Caco-2 (cell line): Measurements from ENCODE around the gene TTPAL. TPM values are rescaled to one million over a fixed set of nuclear protein-coding genes. Genes with fewer than 3 reads are reported as not detected.
A peak's percentile ranks its signal among the peaks of the same experiment; 100 is the strongest.

Experiments used
- BruUV-seq: library from RNA; stranded (reverse); fragments of 400-500 nt; replicated peaks from 2 replicates; lab custom pipeline; 2021; lab: Mats Ljungman, UMichigan
- CTCF ChIA-PET: fragments of 300-600 bp; sonication (Branson Sonifier 250); formaldehyde crosslinking; loops from one replicate; lab custom pipeline; 2022; ENCODE audit warnings: antibody characterized with exemption; lab: Charles Lee
- POLR2A ChIA-PET: fragments of 300-600 bp; sonication (Branson Sonifier 250); formaldehyde crosslinking; loops from one replicate; lab custom pipeline; 2022; ENCODE audit warnings: antibody characterized with exemption; lab: Charles Lee
- DNase-seq, 2 experiments: peaks; one replicate each; pipeline versions ENCODE4 v3.0.0 to v3.0.0-alpha.2; 2020 to 2022
- H3K27me3 ChIP-seq: replicated peaks from 2 replicates; pipeline ENCODE4 v1.6.0; 2011; ENCODE audit warnings: low read length; ENCODE audit not compliant: control insufficient read depth, insufficient read depth
- H3K36me3 ChIP-seq: 2 replicates; pipeline ENCODE4 v1.5.1; 2011; ENCODE audit warnings: low read length; ENCODE audit not compliant: control insufficient read depth, insufficient read depth
- H3K4me1 ChIP-seq: fragments of 250-450 bp; sonication (Bioruptor Pico); 2 replicates; pipeline ENCODE4 v1.5.1; 2020; ENCODE audit warnings: mild to moderate bottlenecking
- H3K4me3 ChIP-seq: 2 replicates; pipeline ENCODE4 v1.5.1; 2011; ENCODE audit warnings: low read depth, mild to moderate bottlenecking, control low read depth, low read length
- H3K9me3 ChIP-seq: fragments of 250-450 bp; sonication (Bioruptor Pico); 2 replicates; pipeline ENCODE4 v1.5.1; 2020; ENCODE audit warnings: mild to moderate bottlenecking, moderate library complexity
- H3K27ac Mint-ChIP-seq: one replicate; pipeline ENCODE4 v1.8.0; 2022; ENCODE audit warnings: mixed read lengths; ENCODE audit not compliant: unreplicated experiment
- H3K27me3 Mint-ChIP-seq: one replicate; pipeline ENCODE4 v1.8.0; 2022; ENCODE audit warnings: mixed read lengths; ENCODE audit not compliant: insufficient read depth, unreplicated experiment
- H3K36me3 Mint-ChIP-seq: one replicate; pipeline ENCODE4 v1.8.0; 2022; ENCODE audit warnings: mild to moderate bottlenecking, mixed read lengths; ENCODE audit not compliant: insufficient read depth, unreplicated experiment
- H3K4me1 Mint-ChIP-seq: one replicate; pipeline ENCODE4 v1.8.0; 2022; ENCODE audit warnings: low read depth, mixed read lengths; ENCODE audit not compliant: unreplicated experiment
- H3K4me3 Mint-ChIP-seq: one replicate; pipeline ENCODE4 v1.8.0; 2022; ENCODE audit warnings: mild to moderate bottlenecking, moderate library complexity, mixed read lengths; ENCODE audit not compliant: unreplicated experiment
- H3K9me3 Mint-ChIP-seq: one replicate; pipeline ENCODE4 v1.8.0; 2022; ENCODE audit warnings: mixed read lengths; ENCODE audit not compliant: unreplicated experiment
- CTCF ChIP-seq, 2 experiments: fragments of 200-600 bp in 1 of 2; IDR thresholded peaks; 1 replicate in 1 of 2; 2 replicates in 1 of 2; pipeline versions ENCODE4 v1.5.1 to v1.8.0; 2011 to 2022; ENCODE audit warnings: antibody characterized with exemption in 1 of 2, control low read depth in 1 of 2, inconsistent platforms in 1 of 2, low read depth in 1 of 2, low read length in 1 of 2, mild to moderate bottlenecking in 1 of 2, moderate library complexity in 1 of 2; ENCODE audit not compliant: insufficient read depth in 1 of 2, severe bottlenecking in 1 of 2, unreplicated experiment in 1 of 2
- intact Hi-C: fragments of 100-400 bp; cut with micrococcal nuclease; formaldehyde crosslinking; loops from one replicate; pipeline ENCODE4 v1.10.0; 2022; ENCODE audit not compliant: unreplicated experiment
- total RNA-seq: library from RNA; stranded (reverse); gene quantifications from 2 replicates; pipeline ENCODE4 v1.2.3, GENCODE V29; 2022

Gene TTPAL
- total RNA-seq, 1 experiment from 2014 or later = 54.6 TPM

- ChIA-PET POLR2A (interaction anchor here (0.9 kb wide), 1 partner anchor 20 kb away, joined by 10 read pairs; no protein-coding TSS in a partner anchor), CTCF (interaction anchor here (0.6 to 1.7 kb wide), 7 partner anchors 15 to 698 kb away, joined by 3 to 7 read pairs (median 5); partner anchors contain the start of genes ADA and SERINC3)
- Histone ChIP-seq H3K4me3 (no peak overlapping the region), H3K27me3 (no peaks in the 10 kb centered on the region), H3K36me3 (no peaks in the 10 kb centered on the region), H3K9me3 (no peaks in the 10 kb centered on the region), H3K4me1 (peaks cover 10% of the 10 kb centered on the region)
- no peak overlapping the region for H3K4me3 Mint-ChIP-seq
- TF ChIP-seq CTCF (IDR thresholded peaks at IDR 0.05; ENCODE audit: insufficient read depth in 1 of 2, low read depth in 1 of 2, low read length in 1 of 2, severe bottlenecking in 1 of 2, unreplicated experiment in 1 of 2) = peak in 1 of 2 experiments; percentile 22
- H3K27ac Mint-ChIP-seq = no peak overlapping the region
- no peak for DNase-seq
- peaks cover 6% of the 10 kb centered on the region for H3K4me1 Mint-ChIP-seq
- no peaks in the 10 kb centered on the region for H3K27me3 Mint-ChIP-seq
- intact Hi-C loops = loop anchor here (10.0 kb wide), 1 partner anchor 197 kb away; no protein-coding TSS in a partner anchor
- H3K9me3 Mint-ChIP-seq = no peaks in the 10 kb centered on the region
- H3K36me3 Mint-ChIP-seq = no peaks in the 10 kb centered on the region
- BruUV-seq = no TSS peak
These were observed 62.3 kb downstream of the TTPAL start for GRCh38 chr20:44537993-44538392.

GRCh38 chr20:44540834-44541233 is 65.2 kb downstream of the TTPAL start:
- no peaks in the 10 kb centered on the region for H3K36me3 ChIP-seq
- Mint-ChIP-seq H3K4me1 (peaks cover 6% of the 10 kb centered on the region), H3K36me3 (no peaks in the 10 kb centered on the region), H3K27ac (no peak overlapping the region), H3K9me3 (no peaks in the 10 kb centered on the region), H3K4me3 (no peak overlapping the region), H3K27me3 (no peaks in the 10 kb centered on the region)
- no peak for DNase-seq
- POLR2A ChIA-PET = no interaction called here
- intact Hi-C loops = no loop called here
- no peak overlapping the region for H3K4me3 ChIP-seq
- no peaks in the 10 kb centered on the region for H3K27me3 ChIP-seq
- no TSS peak for BruUV-seq
- H3K9me3 ChIP-seq = no peaks in the 10 kb centered on the region
- TF ChIP-seq CTCF (IDR thresholded peaks at IDR 0.05; ENCODE audit: insufficient read depth in 1 of 2, low read depth in 1 of 2, low read length in 1 of 2, severe bottlenecking in 1 of 2, unreplicated experiment in 1 of 2) = no peak
- peaks cover 10% of the 10 kb centered on the region for H3K4me1 ChIP-seq
- CTCF ChIA-PET = no interaction called here

GRCh38 chr20:44541992-44542391 is 66.3 kb downstream of the TTPAL start:
- DNase-seq = no peak
- Mint-ChIP-seq H3K4me3 (no peak overlapping the region), H3K9me3 (no peaks in the 10 kb centered on the region), H3K4me1 (peaks cover 11% of the 10 kb centered on the region), H3K27me3 (no peaks in the 10 kb centered on the region), H3K27ac (no peak overlapping the region), H3K36me3 (no peaks in the 10 kb centered on the region)
- POLR2A ChIA-PET = no interaction called here
- Histone ChIP-seq H3K36me3 (no peaks in the 10 kb centered on the region), H3K27me3 (no peaks in the 10 kb centered on the region), H3K4me3 (no peak overlapping the region), H3K4me1 (peaks cover 10% of the 10 kb centered on the region), H3K9me3 (no peaks in the 10 kb centered on the region)
- CTCF ChIA-PET = interaction anchor here (0.8 kb wide), 1 partner anchor 67 kb away, joined by 3 read pairs; no protein-coding TSS in a partner anchor
- no TSS peak for BruUV-seq
- no peak for TF ChIP-seq CTCF (IDR thresholded peaks at IDR 0.05; ENCODE audit: insufficient read depth in 1 of 2, low read depth in 1 of 2, low read length in 1 of 2, severe bottlenecking in 1 of 2, unreplicated experiment in 1 of 2)
- intact Hi-C loops = no loop called here
